ENCODE measurements around the gene CD68.
A peak's percentile ranks its signal among the peaks of the same experiment; 100 is the strongest.

Gene CD68

DNA sequence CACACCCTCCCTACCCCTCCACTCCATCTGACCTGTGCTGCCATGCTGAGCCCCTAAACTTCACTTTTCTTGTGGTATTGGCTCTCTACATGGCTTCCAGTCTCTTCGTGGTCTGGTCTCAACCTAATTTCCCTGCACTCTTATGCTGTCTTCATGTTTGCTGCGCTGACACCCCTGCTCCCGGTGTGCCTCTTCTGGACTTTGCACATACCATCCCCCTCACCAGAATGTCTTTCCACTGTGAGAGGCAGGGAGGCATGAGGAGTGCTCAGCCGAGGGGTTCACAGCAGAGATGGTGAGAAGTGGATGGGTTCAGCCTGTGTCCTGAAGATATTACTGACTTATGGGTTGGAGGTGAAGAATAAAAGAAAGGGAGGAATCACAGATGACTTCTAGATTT lies 28.0 kb upstream of the CD68 start:
- Histone ChIP-seq H3K4me3 (ENCODE audit: low read depth, low read length) (no peak overlapping the region), H3K27me3 (ENCODE audit: insufficient read depth, low read length) (no peaks in the 10 kb centered on the region), H3K79me2 (ENCODE audit: control insufficient read depth, insufficient read depth, low read length, unreplicated experiment) (no peaks in the 10 kb centered on the region), H3K27ac (ENCODE audit: low read depth, low read length) (no peak overlapping the region), H3K36me3 (ENCODE audit: insufficient read depth, low read length) (no peaks in the 10 kb centered on the region), H3K4me1 (ENCODE audit: control insufficient read depth, insufficient read depth, low read length, unreplicated experiment) (peaks cover 7% of the 10 kb centered on the region), H2AFZ (ENCODE audit: low read length, unreplicated experiment) (no peak overlapping the region)

DNA sequence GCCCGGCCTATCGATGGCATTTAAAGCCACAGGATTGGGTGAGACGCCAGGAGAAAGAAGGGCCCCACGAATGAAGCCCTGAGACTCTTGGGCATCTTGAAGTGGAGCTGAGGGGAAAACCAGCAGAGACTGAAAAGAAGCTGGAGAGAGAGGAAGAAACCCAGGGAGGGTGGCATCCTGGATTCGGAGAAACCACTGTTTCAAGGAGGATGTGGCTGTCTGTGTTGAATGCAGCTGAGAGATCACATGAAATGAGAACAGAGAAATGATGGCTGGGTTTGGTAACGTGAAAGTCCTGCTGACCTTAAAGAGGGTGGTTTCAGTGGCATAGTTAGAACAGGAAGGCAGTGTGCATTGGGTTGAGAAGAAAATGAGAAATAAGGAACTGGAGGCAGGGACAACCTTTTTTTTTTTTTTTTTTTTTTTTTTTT lies 26.8 kb upstream of the CD68 start:
- Histone ChIP-seq H3K36me3 (ENCODE audit: insufficient read depth, low read length) (no peaks in the 10 kb centered on the region), H3K4me3 (ENCODE audit: low read depth, low read length) (no peak overlapping the region), H2AFZ (ENCODE audit: low read length, unreplicated experiment) (no peak overlapping the region), H3K4me1 (ENCODE audit: control insufficient read depth, insufficient read depth, low read length, unreplicated experiment) (peaks cover 7% of the 10 kb centered on the region), H3K79me2 (ENCODE audit: control insufficient read depth, insufficient read depth, low read length, unreplicated experiment) (no peaks in the 10 kb centered on the region), H3K27me3 (ENCODE audit: insufficient read depth, low read length) (no peaks in the 10 kb centered on the region), H3K27ac (ENCODE audit: low read depth, low read length) (no peak overlapping the region)

DNA sequence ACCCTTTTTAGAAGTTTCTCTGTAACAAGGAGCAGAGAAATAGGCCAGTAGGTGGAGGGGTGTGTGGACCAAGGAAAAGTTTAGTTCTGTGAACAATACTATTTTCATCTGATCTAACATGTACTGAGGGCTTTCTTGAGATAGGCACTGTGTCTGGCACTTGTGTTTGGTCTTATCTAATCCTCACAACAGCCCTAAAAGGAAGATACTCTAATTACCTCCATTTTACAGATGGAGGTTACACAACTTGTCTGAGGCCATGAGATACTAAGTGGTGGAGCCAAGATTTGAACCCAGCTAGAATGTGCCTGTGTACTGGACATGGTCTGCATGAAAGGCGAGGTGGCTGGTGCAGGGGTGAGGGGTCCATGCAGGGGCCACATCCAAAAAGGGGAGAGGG lies 26.1 kb upstream of the CD68 start:
- H3K27ac ChIP-seq (ENCODE audit: low read depth, low read length): no peak overlapping the region
- H3K4me3 ChIP-seq (ENCODE audit: low read depth, low read length): no peak overlapping the region
- no peak overlapping the region for H2AFZ ChIP-seq (ENCODE audit: low read length, unreplicated experiment)
- no peaks in the 10 kb centered on the region for H3K27me3 ChIP-seq (ENCODE audit: insufficient read depth, low read length)
- H3K4me1 ChIP-seq (ENCODE audit: control insufficient read depth, insufficient read depth, low read length, unreplicated experiment): peaks cover 14% of the 10 kb centered on the region
- no peaks in the 10 kb centered on the region for H3K36me3 ChIP-seq (ENCODE audit: insufficient read depth, low read length)
- H3K79me2 ChIP-seq (ENCODE audit: control insufficient read depth, insufficient read depth, low read length, unreplicated experiment): no peaks in the 10 kb centered on the region

DNA sequence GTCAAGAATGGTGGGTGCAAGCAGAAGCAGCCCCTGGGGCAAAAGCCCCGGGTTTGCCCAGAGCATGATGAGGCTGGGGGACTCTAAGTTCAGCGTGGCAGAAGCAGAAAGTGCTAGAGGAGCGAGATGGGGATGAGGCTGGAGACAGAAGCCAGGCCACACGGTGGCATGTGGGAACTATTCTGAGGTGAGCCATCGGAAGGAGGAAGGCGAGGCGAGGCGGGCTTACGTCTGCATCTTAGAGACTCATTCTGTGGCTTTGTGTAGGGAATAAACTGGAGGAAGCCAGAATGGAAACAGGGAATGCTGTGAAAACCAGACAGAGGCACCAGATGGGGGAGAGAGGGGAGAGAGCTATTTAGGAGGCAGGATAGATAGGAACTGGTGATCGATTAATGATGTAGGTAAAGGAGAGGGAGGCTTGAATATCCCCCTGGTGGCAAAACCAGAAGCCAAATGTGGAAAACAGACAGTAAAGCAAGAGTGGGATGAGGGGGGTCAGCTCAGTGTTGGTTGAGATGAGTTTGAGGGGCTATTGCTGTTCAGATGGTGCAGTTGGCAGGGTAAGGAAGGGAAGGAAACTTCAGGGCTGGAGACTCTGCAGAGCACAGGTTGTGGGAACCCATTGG lies 24.0 kb upstream of the CD68 start:
- no peak overlapping the region for H2AFZ ChIP-seq (ENCODE audit: low read length, unreplicated experiment)
- no peak overlapping the region for H3K27ac ChIP-seq (ENCODE audit: low read depth, low read length)

DNA sequence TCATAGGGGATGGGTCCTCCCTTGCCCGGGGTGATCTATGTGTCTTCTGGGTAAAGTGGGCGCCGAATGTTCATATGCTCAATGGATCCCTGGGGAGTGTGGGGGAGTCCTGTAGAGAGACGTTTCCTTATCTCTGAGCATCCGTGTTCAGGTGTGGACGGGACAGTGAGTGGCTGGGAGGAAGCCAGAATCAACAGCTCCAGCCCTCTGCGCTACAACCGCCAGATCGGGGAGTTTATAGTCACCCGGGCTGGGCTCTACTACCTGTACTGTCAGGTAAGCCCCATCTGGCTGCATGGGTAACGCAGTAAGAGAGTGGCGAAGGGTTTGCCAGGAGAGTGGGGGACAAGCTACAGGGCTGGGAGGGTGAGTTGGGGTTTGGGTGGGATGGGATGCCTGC lies 22.8 kb upstream of the CD68 start:
- H2AFZ ChIP-seq (ENCODE audit: low read length, unreplicated experiment): no peak overlapping the region
- no peak overlapping the region for H3K4me3 ChIP-seq (ENCODE audit: low read depth, low read length)
- no peaks in the 10 kb centered on the region for H3K36me3 ChIP-seq (ENCODE audit: insufficient read depth, low read length)
- H3K4me1 ChIP-seq (ENCODE audit: control insufficient read depth, insufficient read depth, low read length, unreplicated experiment): peaks cover 28% of the 10 kb centered on the region
- peaks cover 9% of the 10 kb centered on the region for H3K79me2 ChIP-seq (ENCODE audit: control insufficient read depth, insufficient read depth, low read length, unreplicated experiment)
- no peak overlapping the region for H3K27ac ChIP-seq (ENCODE audit: low read depth, low read length)
- no peaks in the 10 kb centered on the region for H3K27me3 ChIP-seq (ENCODE audit: insufficient read depth, low read length)

More for the DNA sequence above, 24.0 kb upstream of the CD68 start:
- Histone ChIP-seq H3K79me2 (ENCODE audit: control insufficient read depth, insufficient read depth, low read length, unreplicated experiment) (peaks cover 9% of the 10 kb centered on the region), H3K36me3 (ENCODE audit: insufficient read depth, low read length) (no peaks in the 10 kb centered on the region), H3K27me3 (ENCODE audit: insufficient read depth, low read length) (no peaks in the 10 kb centered on the region), H3K4me3 (ENCODE audit: low read depth, low read length) (no peak overlapping the region), H3K4me1 (ENCODE audit: control insufficient read depth, insufficient read depth, low read length, unreplicated experiment) (peaks cover 24% of the 10 kb centered on the region)

DNA sequence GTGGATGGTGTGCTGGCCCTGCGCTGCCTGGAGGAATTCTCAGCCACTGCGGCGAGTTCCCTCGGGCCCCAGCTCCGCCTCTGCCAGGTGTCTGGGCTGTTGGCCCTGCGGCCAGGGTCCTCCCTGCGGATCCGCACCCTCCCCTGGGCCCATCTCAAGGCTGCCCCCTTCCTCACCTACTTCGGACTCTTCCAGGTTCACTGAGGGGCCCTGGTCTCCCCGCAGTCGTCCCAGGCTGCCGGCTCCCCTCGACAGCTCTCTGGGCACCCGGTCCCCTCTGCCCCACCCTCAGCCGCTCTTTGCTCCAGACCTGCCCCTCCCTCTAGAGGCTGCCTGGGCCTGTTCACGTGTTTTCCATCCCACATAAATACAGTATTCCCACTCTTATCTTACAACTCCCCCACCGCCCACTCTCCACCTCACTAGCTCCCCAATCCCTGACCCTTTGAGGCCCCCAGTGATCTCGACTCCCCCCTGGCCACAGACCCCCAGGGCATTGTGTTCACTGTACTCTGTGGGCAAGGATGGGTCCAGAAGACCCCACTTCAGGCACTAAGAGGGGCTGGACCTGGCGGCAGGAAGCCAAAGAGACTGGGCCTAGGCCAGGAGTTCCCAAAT lies 22.2 kb upstream of the CD68 start:
- Histone ChIP-seq H3K27me3 (ENCODE audit: insufficient read depth, low read length) (no peaks in the 10 kb centered on the region), H3K4me1 (ENCODE audit: control insufficient read depth, insufficient read depth, low read length, unreplicated experiment) (peaks cover 28% of the 10 kb centered on the region), H2AFZ (ENCODE audit: low read length, unreplicated experiment) (no peak overlapping the region), H3K36me3 (ENCODE audit: insufficient read depth, low read length) (no peaks in the 10 kb centered on the region), H3K4me3 (ENCODE audit: low read depth, low read length) (no peak overlapping the region), H3K79me2 (ENCODE audit: control insufficient read depth, insufficient read depth, low read length, unreplicated experiment) (peaks cover 14% of the 10 kb centered on the region), H3K27ac (ENCODE audit: low read depth, low read length) (no peak overlapping the region)

DNA sequence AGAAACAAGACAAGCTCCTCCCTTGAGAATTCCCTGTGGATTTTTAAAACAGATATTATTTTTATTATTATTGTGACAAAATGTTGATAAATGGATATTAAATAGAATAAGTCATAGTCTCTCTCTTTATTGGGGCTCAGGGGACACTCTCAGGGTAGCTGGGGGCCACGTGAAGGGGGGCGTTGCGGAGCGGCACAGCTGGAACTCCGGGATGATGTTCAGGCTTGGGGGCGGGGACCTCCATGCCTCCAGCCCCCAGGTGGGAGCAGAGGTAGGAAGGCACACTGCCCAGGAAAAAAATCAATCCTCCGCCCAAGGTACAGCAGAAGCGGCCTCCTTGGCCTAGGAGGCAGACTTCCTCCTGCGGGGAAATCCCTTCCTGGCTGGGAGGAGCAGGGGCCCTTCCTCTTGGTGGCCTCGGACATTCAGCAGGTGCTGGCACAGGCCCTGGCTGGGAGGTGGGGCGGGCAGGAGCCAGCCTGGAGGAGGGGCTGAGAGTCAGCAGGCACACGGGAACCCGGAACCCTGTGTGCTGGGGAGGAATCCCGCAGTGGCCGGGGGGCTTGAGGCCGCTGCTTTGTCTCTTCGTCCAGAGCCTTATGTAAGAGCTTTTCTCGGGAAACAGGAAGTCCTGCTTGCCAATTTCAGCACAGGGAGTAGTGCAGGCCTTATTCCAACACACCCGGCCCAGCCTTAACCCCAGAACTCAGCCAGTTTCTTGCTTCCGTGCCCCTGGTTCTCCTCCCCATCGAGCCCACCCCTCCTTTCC lies 21.5 kb upstream of the CD68 start:
- Histone ChIP-seq H3K4me1 (ENCODE audit: control insufficient read depth, insufficient read depth, low read length, unreplicated experiment) (peaks cover 33% of the 10 kb centered on the region), H3K79me2 (ENCODE audit: control insufficient read depth, insufficient read depth, low read length, unreplicated experiment) (peaks cover 21% of the 10 kb centered on the region), H3K27me3 (ENCODE audit: insufficient read depth, low read length) (no peaks in the 10 kb centered on the region), H3K4me3 (ENCODE audit: low read depth, low read length) (peak overlapping the region; percentile 61), H2AFZ (ENCODE audit: low read length, unreplicated experiment) (peak overlapping the region; percentile 72), H3K27ac (ENCODE audit: low read depth, low read length) (peak overlapping the region; percentile 20), H3K36me3 (ENCODE audit: insufficient read depth, low read length) (no peaks in the 10 kb centered on the region)

DNA sequence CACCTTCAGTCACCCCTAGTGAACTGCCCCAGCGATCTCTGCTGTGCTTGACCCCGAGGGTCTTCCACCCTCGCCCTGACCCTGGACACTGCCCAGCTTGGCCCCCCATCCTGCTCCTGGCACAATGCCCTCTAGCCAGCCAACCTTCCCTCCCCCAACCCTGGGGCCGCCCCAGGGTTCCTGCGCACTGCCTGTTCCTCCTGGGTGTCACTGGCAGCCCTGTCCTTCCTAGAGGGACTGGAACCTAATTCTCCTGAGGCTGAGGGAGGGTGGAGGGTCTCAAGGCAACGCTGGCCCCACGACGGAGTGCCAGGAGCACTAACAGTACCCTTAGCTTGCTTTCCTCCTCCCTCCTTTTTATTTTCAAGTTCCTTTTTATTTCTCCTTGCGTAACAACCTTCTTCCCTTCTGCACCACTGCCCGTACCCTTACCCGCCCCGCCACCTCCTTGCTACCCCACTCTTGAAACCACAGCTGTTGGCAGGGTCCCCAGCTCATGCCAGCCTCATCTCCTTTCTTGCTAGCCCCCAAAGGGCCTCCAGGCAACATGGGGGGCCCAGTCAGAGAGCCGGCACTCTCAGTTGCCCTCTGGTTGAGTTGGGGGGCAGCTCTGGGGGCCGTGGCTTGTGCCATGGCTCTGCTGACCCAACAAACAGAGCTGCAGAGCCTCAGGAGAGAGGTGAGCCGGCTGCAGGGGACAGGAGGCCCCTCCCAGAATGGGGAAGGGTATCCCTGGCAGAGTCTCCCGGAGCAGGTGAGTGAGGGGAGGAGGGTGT lies 20.7 kb upstream of the CD68 start, which contains the start of gene TNFSF13:
TSS of gene TNFSF13 (plus strand) at position 207 of the 776 bp plus-strand sequence. CDS start at position 497, 290 bp downstream.
- Histone ChIP-seq H3K36me3 (ENCODE audit: insufficient read depth, low read length) (no peaks in the 10 kb centered on the region), H3K27ac (ENCODE audit: low read depth, low read length) (peak within 1 kb of the TSS; percentile 20), H3K79me2 (ENCODE audit: control insufficient read depth, insufficient read depth, low read length, unreplicated experiment) (peaks cover 29% of the 10 kb centered on the region), H3K4me3 (ENCODE audit: low read depth, low read length) (peak within 1 kb of the TSS; percentile 61), H3K4me1 (ENCODE audit: control insufficient read depth, insufficient read depth, low read length, unreplicated experiment) (peaks cover 38% of the 10 kb centered on the region), H3K27me3 (ENCODE audit: insufficient read depth, low read length) (no peaks in the 10 kb centered on the region), H2AFZ (ENCODE audit: low read length, unreplicated experiment) (peak within 1 kb of the TSS; percentile 72)

DNA sequence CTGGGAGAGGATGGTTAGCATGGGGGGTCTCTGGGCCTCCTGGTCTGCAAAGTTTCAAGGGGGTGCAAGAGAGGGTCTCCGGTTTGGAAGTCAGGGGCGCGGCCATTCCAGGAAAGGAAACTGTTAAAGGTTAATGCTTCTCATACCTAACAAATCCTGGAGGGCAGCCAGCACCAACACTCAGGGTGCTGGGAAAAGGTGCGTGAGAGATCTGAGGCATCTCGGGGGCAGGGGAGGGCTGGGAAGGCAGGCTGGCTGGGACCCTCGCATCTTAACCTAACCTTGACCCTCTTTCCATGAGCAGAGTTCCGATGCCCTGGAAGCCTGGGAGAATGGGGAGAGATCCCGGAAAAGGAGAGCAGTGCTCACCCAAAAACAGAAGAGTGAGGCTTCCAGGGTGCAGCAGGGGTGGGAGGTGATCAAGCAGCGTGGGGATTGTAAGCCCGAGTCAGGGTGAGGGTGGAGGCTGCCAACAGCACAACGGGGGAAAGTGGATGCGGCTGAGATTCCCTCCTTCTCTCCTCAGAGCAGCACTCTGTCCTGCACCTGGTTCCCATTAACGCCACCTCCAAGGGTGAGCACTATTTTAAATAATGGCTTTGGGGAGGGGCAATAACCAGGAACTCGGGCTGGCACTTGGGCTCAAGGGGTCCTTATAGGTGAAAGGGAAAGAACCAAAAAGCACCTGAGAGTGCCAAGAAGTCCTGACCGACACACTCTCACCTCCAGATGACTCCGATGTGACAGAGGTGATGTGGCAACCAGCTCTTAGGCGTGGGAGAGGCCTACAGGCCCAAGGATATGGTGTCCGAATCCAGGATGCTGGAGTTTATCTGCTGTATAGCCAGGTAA lies 19.9 kb upstream of the CD68 start:
- no peaks in the 10 kb centered on the region for H3K27me3 ChIP-seq (ENCODE audit: insufficient read depth, low read length)
- peaks cover 45% of the 10 kb centered on the region for H3K4me1 ChIP-seq (ENCODE audit: control insufficient read depth, insufficient read depth, low read length, unreplicated experiment)
- peaks cover 7% of the 10 kb centered on the region; the same call in 1 of the 2 replicates for H3K36me3 ChIP-seq (ENCODE audit: insufficient read depth, low read length)
- H3K27ac ChIP-seq (ENCODE audit: low read depth, low read length): no peak overlapping the region
- H3K79me2 ChIP-seq (ENCODE audit: control insufficient read depth, insufficient read depth, low read length, unreplicated experiment): peaks cover 37% of the 10 kb centered on the region
- H3K4me3 ChIP-seq (ENCODE audit: low read depth, low read length): peak overlapping the region; percentile 61; the same call in 1 of the 2 replicates
- H2AFZ ChIP-seq (ENCODE audit: low read length, unreplicated experiment): no peak overlapping the region

All from ACC112 (cell line).